Measurements from ENCODE around the gene SENP8. TPM values are rescaled to one million over a fixed set of nuclear protein-coding genes. Genes with fewer than 3 reads are reported as not detected.

The SENP8 gene
- total and polyA plus RNA-seq, 8 donors = 0.49 to 2.2 (median 1.3) TPM

- H3K27ac ChIP-seq = no peak overlapping the region
- H3K36me3 ChIP-seq = no peaks in the 10 kb centered on the region
- 90 to 95% methylated on average over 2 of the region's 2 CpGs for WGBS, 2 donors
- no peak overlapping the region for H3K4me3 ChIP-seq
- no peaks in the 10 kb centered on the region for H3K27me3 ChIP-seq
- TF ChIP-seq CTCF (IDR thresholded peaks at IDR 0.05) = no peak
- FAIRE-seq (no peak), DNase-seq (no peak), ATAC-seq (no peak)
- intact Hi-C loops (cut with DNase I) = loop anchor here in 1 of 3 donors (10.0 kb wide), 1 partner anchor 412 kb away; no protein-coding TSS in a partner anchor
- peaks cover 0 to 19% (median 10%) of the 10 kb centered on the region in 3 donors for H3K4me1 ChIP-seq
- no peaks in the 10 kb centered on the region for H3K9me3 ChIP-seq
These were observed 38.7 kb downstream of the SENP8 start for GRCh38 chr15:72156928-72157327.

GRCh38 chr15:72160696-72161245 is 42.6 kb downstream of the SENP8 start:
- Histone ChIP-seq H3K9me3 (no peaks in the 10 kb centered on the region), H3K4me3 (no peak overlapping the region), H3K4me1 (no peaks in the 10 kb centered on the region), H3K27ac (no peak overlapping the region), H3K36me3 (no peaks in the 10 kb centered on the region), H3K27me3 (no peaks in the 10 kb centered on the region)
- WGBS, 2 donors = 74 to 80% methylated on average over 5 of the region's 5 CpGs
- DNase-seq (no peak), FAIRE-seq (no peak), ATAC-seq (no peak)
- no peak for TF ChIP-seq CTCF (IDR thresholded peaks at IDR 0.05)
- intact Hi-C loops (cut with DNase I) = loop anchor here in 1 of 3 donors (5.0 to 10.0 kb wide), 2 partner anchors 386 to 413 kb away; no protein-coding TSS in a partner anchor

GRCh38 chr15:72161361-72162132 is 43.3 kb downstream of the SENP8 start:
- no peak overlapping the region for H3K27ac ChIP-seq
- no peaks in the 10 kb centered on the region for H3K9me3 ChIP-seq
- ATAC-seq (no peak), DNase-seq (no peak), FAIRE-seq (no peak)
- TF ChIP-seq CTCF (IDR thresholded peaks at IDR 0.05) = no peak
- H3K36me3 ChIP-seq = no peaks in the 10 kb centered on the region
- H3K27me3 ChIP-seq = no peaks in the 10 kb centered on the region
- no peak overlapping the region for H3K4me3 ChIP-seq
- intact Hi-C loops (cut with DNase I) = loop anchor here in 1 of 3 donors (5.0 to 10.0 kb wide), 2 partner anchors 387 to 414 kb away; no protein-coding TSS in a partner anchor
- WGBS, 2 donors = 79 to 83% methylated on average over 7 of the region's 7 CpGs
- H3K4me1 ChIP-seq = no peaks in the 10 kb centered on the region

- H3K36me3 ChIP-seq = no peaks in the 10 kb centered on the region
- H3K4me1 ChIP-seq = no peaks in the 10 kb centered on the region
- no peak overlapping the region for H3K4me3 ChIP-seq
- 76 to 86% methylated on average over 5 of the region's 5 CpGs for WGBS, 2 donors
- TF ChIP-seq CTCF (IDR thresholded peaks at IDR 0.05) = no peak
- H3K9me3 ChIP-seq = no peaks in the 10 kb centered on the region
- no peak for ATAC-seq
- H3K27ac ChIP-seq = no peak overlapping the region
- FAIRE-seq = no peak
- DNase-seq = no peak
- H3K27me3 ChIP-seq = no peaks in the 10 kb centered on the region
- intact Hi-C loops (cut with DNase I) = loop anchor here in 1 of 3 donors (5.0 to 10.0 kb wide), 2 partner anchors 388 to 415 kb away; no protein-coding TSS in a partner anchor
These were observed 44.4 kb downstream of the SENP8 start for GRCh38 chr15:72162569-72162968.
